GM12801 (cell line): ENCODE data around the gene TTC29.

Experiments
- CTCF ChIP-seq: IDR thresholded peaks from one replicate; pipeline ENCODE4 v1.5.1; 2011; ENCODE audit warnings: control low read depth; ENCODE audit not compliant: insufficient read length; ENCODE audit errors: extremely low read depth

Gene TTC29

DNA sequence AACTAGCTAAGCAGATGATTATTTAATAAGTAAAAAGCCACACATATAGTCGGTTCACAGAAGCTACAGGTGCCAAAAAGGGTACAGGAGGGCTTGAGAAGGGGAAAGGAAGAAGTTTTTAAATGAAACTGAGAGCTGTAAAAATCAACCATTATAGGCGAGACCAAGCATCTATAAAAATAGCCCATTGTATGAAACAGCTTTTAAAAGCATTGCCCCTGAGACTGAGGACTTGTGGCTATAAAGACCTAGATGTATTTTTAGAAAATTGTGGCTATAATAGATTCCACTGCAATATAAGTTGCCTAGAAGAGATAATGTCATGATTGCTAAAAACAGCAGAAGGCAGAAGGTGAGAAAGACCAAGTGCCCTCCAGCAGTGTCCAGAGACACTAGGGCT is 15.0 kb upstream of the TTC29 start:
- no peak for TF ChIP-seq CTCF

GRCh38 chr4:146959692-146960091 is 14.0 kb upstream of the TTC29 start:
- no peak for TF ChIP-seq CTCF

GRCh38 chr4:146957237-146957636 is 11.6 kb upstream of the TTC29 start:
- TF ChIP-seq CTCF, result no peak

DNA sequence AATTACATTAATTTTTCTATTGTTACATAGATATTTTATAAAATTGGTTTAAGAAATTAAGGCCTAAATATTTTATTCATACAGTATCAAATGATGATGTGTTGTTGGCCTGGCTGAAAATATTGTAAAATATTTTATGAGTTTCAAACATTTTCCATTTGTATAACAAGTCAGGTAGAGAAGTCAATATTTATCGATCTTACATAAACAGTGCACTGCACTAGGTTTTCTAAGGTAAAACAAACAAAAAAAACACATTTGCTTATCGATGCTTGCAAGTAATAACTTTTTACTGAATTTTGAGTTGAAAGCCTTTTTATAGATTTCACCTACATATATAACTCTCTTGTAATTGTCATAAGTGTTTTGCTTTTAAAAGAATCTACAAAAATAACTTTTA is 7.2 kb upstream of the TTC29 start:
- TF ChIP-seq CTCF, result no peak

DNA sequence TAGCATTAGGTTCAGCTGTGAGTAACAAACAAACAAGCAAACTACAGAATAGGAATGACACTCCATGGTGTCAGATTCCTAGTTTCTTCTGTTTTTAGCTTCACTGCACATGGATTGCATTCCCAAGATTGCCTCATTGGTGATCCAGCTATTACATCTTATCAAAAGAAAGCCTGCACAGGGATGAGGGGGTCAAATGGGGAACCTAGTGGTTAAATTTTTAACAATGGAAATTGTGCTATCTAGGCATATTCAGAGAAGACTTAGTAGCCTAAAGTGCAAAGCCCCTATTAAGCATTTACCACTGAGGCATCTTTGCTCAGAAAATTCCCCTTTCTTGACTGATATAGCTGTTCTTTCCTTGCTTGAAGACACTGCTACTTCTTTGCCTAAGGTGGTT is 3.9 kb upstream of the TTC29 start:
- TF ChIP-seq CTCF, result no peak

GRCh38 chr4:146943691-146944375 is 1.8 kb downstream of the TTC29 start:
- TF ChIP-seq CTCF, result no peak

GRCh38 chr4:146932116-146932515 is 13.5 kb downstream of the TTC29 start:
- no peak for TF ChIP-seq CTCF
